Trophoblast cell (in vitro differentiated cells and primary cell): Measurements from ENCODE around the gene TMEM225.

Experiments used
- DNase-seq, 2 donors: peaks; one replicate each; pipeline ENCODE4 v3.0.0-alpha.2; 2016
- H2AFZ ChIP-seq: 2 replicates; pipeline ENCODE4 v1.6.1; 2013; ENCODE audit warnings: low read length, moderate library complexity, mild to moderate bottlenecking; ENCODE audit not compliant: insufficient read depth, poor library complexity
- H2AK5ac ChIP-seq: 2 replicates; pipeline ENCODE4 v1.6.1; 2013; ENCODE audit warnings: mild to moderate bottlenecking, low read length
- H2BK120ac ChIP-seq: 2 replicates; pipeline ENCODE4 v1.6.1; 2013; ENCODE audit warnings: low read length, mild to moderate bottlenecking, moderate library complexity; ENCODE audit not compliant: insufficient read depth, poor library complexity
- H2BK12ac ChIP-seq: 2 replicates; pipeline ENCODE4 v1.6.1; 2013; ENCODE audit warnings: mild to moderate bottlenecking, low read length, moderate library complexity
- H2BK5ac ChIP-seq: 2 replicates; pipeline ENCODE4 v1.6.1; 2013; ENCODE audit warnings: low read length, low read depth, moderate library complexity, mild to moderate bottlenecking; ENCODE audit not compliant: poor library complexity
- H3K14ac ChIP-seq: 2 replicates; pipeline ENCODE4 v1.6.1; 2013; ENCODE audit warnings: mild to moderate bottlenecking, low read length
- H3K18ac ChIP-seq: 2 replicates; pipeline ENCODE4 v1.6.1; 2013; ENCODE audit warnings: mild to moderate bottlenecking, low read length
- H3K23ac ChIP-seq: 2 replicates; pipeline ENCODE4 v1.6.1; 2013; ENCODE audit warnings: low read length
- H3K27ac ChIP-seq: 2 replicates; pipeline ENCODE4 v1.5.1; 2013; ENCODE audit warnings: low read depth, mild to moderate bottlenecking, inconsistent platforms, low read length, moderate library complexity
- H3K27me3 ChIP-seq: 2 replicates; pipeline ENCODE4 v1.6.1; 2013; ENCODE audit warnings: inconsistent platforms, mild to moderate bottlenecking, low read length, moderate library complexity; ENCODE audit not compliant: insufficient read depth
- H3K36me3 ChIP-seq, 2 experiments: 1 replicate in 1 of 2; 2 replicates in 1 of 2; pipeline ENCODE4 v1.6.1; 2013; ENCODE audit warnings: low read length in 2 of 2, mild to moderate bottlenecking in 2 of 2, moderate library complexity in 1 of 2; ENCODE audit not compliant: insufficient read depth in 2 of 2, control insufficient read depth in 1 of 2
- H3K4ac ChIP-seq: 2 replicates; pipeline ENCODE4 v1.6.1; 2013; ENCODE audit warnings: low read depth, mild to moderate bottlenecking, low read length, moderate library complexity
- H3K4me1 ChIP-seq, 2 experiments: 1 replicate in 1 of 2; 2 replicates in 1 of 2; pipeline ENCODE4 v1.6.1; 2013; ENCODE audit warnings: low read length in 2 of 2, mild to moderate bottlenecking in 2 of 2, moderate library complexity in 1 of 2; ENCODE audit not compliant: insufficient read depth in 2 of 2, control insufficient read depth in 1 of 2
- H3K4me2 ChIP-seq: 2 replicates; pipeline ENCODE4 v1.6.1; 2013; ENCODE audit warnings: inconsistent platforms, mild to moderate bottlenecking, low read length, moderate library complexity
- H3K4me3 ChIP-seq: 2 replicates; pipeline ENCODE4 v1.5.1; 2013; ENCODE audit warnings: mild to moderate bottlenecking, low read depth, low read length, inconsistent platforms
- H3K79me1 ChIP-seq: one replicate; pipeline ENCODE4 v1.6.1; 2013; ENCODE audit warnings: low read length
- H3K79me2 ChIP-seq: 2 replicates; pipeline ENCODE4 v1.6.1; 2013; ENCODE audit warnings: low read length, mild to moderate bottlenecking; ENCODE audit not compliant: control insufficient read depth, insufficient read depth, poor library complexity
- H3K9ac ChIP-seq: 2 replicates; pipeline ENCODE4 v1.6.1; 2013; ENCODE audit warnings: mild to moderate bottlenecking, low read length
- H3K9me3 ChIP-seq: 2 replicates; pipeline ENCODE4 v1.6.1; 2013; ENCODE audit warnings: low read depth, mild to moderate bottlenecking, control low read depth, inconsistent platforms, low read length; ENCODE audit not compliant: insufficient read depth
- H4K12ac ChIP-seq: 2 replicates; pipeline ENCODE4 v1.6.1; 2013; ENCODE audit warnings: low read depth, mild to moderate bottlenecking, low read length, moderate library complexity
- H4K8ac ChIP-seq: 2 replicates; pipeline ENCODE4 v1.6.1; 2013; ENCODE audit warnings: low read depth, mild to moderate bottlenecking, low read length, moderate library complexity
- H4K91ac ChIP-seq: one replicate; pipeline ENCODE4 v1.6.1; 2013; ENCODE audit warnings: low read depth, mild to moderate bottlenecking, low read length, moderate library complexity
- WGBS: extraction: QIAGEN DNeasy Blood & Tissue Kit; methylation state at CpG from one replicate; pipeline ENCODE4 v1.1.7; 2013; ENCODE audit warnings: missing lambda C conversion rate; ENCODE audit not compliant: insufficient read length, insufficient coverage; ENCODE audit errors: extremely low coverage; 5-methylcytosine and 5-hydroxymethylcytosine counted together

Gene TMEM225

DNA sequence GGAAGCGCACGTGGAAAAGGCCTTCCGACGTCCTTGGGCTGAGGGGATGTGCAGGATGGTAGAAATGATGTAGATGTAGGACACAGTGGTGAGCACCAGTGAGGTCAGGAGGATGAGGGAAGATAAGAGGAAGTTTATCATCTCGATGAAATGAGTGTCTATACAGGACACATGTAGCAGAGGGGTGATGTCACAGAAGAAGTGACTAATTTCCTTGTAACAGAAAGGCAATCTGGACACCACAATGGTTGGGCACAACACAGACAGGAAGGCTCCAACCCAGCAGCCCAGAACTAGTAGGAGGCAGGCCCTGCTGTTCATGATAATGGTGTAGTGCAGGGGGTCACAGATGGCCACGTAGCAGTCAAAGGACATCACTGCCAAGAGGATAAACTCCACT lies 44.3 kb downstream of the TMEM225 start:
- Histone ChIP-seq H3K79me2 (no peaks in the 10 kb centered on the region), H3K36me3 (no peaks in the 10 kb centered on the region), H2BK5ac (no peak overlapping the region), H3K79me1 (no peaks in the 10 kb centered on the region), H3K9me3 (no peaks in the 10 kb centered on the region), H3K23ac (no peak overlapping the region), H3K18ac (no peak overlapping the region), H2AFZ (no peak overlapping the region), H4K8ac (no peak overlapping the region), H3K14ac (no peak overlapping the region), H3K4me1 (no peaks in the 10 kb centered on the region), H2BK120ac (no peak overlapping the region), H2BK12ac (no peak overlapping the region), H4K91ac (no peak overlapping the region), H3K4me2 (no peak overlapping the region), H2AK5ac (no peak overlapping the region), H3K4me3 (no peak overlapping the region), H4K12ac (no peak overlapping the region), H3K27me3 (no peaks in the 10 kb centered on the region), H3K27ac (no peak overlapping the region), H3K9ac (no peak overlapping the region), H3K4ac (no peak overlapping the region)
- no CpG with 5 or more reads among the region's 6 CpGs for WGBS
- DNase-seq, result no peak

DNA sequence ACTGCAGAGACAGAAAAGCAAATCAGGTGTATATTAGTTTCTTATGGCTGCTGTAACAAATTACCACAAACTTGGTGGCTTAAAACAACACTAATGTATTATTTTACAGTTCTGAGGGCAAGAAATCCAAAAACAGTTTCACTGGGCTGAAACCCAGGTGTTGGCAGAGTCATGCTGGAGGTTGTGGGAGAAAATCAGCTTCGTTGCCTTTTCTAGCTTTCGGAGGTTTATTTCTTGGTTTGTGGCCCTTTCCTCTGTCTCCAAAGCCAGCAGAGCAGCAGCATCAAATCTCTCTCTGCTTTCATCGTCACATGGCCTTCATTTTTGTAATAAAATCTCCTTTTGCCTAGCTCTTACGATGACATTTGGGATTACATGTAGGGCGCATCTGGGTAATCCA lies 46.3 kb downstream of the TMEM225 start:
- Histone ChIP-seq H3K36me3 (no peaks in the 10 kb centered on the region), H3K18ac (no peak overlapping the region), H2BK5ac (no peak overlapping the region), H4K8ac (no peak overlapping the region), H3K23ac (no peak overlapping the region), H3K14ac (no peak overlapping the region), H3K79me2 (no peaks in the 10 kb centered on the region), H3K79me1 (no peaks in the 10 kb centered on the region), H3K27me3 (no peaks in the 10 kb centered on the region), H3K4ac (no peak overlapping the region), H3K4me3 (no peak overlapping the region), H4K12ac (no peak overlapping the region), H3K4me2 (no peak overlapping the region), H3K4me1 (no peaks in the 10 kb centered on the region), H2BK120ac (no peak overlapping the region), H3K9ac (no peak overlapping the region), H4K91ac (no peak overlapping the region), H3K9me3 (no peaks in the 10 kb centered on the region), H3K27ac (no peak overlapping the region), H2BK12ac (no peak overlapping the region), H2AK5ac (no peak overlapping the region), H2AFZ (no peak overlapping the region)
- WGBS, result no CpG with 5 or more reads among the region's 5 CpGs
- no peak for DNase-seq

- no peak overlapping the region for H3K4ac ChIP-seq
Measured at GRCh38 chr11:123838659-123839058, 46.8 kb downstream of the TMEM225 start.

GRCh38 chr11:123838199-123838598 lies 47.3 kb downstream of the TMEM225 start:
- no CpG with 5 or more reads among the region's 3 CpGs for WGBS
- no peak overlapping the region for H3K4me2 ChIP-seq

More at GRCh38 chr11:123838659-123839058, 46.8 kb downstream of the TMEM225 start:
- Histone ChIP-seq H3K4me2 (no peak overlapping the region), H2AK5ac (no peak overlapping the region), H4K8ac (no peak overlapping the region), H3K23ac (no peak overlapping the region), H3K27me3 (no peaks in the 10 kb centered on the region), H2BK120ac (no peak overlapping the region), H3K27ac (no peak overlapping the region), H2BK5ac (no peak overlapping the region), H3K79me1 (no peaks in the 10 kb centered on the region), H3K36me3 (no peaks in the 10 kb centered on the region), H4K12ac (no peak overlapping the region), H3K9ac (no peak overlapping the region), H3K18ac (no peak overlapping the region), H2BK12ac (no peak overlapping the region), H3K79me2 (no peaks in the 10 kb centered on the region), H3K9me3 (no peaks in the 10 kb centered on the region), H3K4me1 (no peaks in the 10 kb centered on the region), H4K91ac (no peak overlapping the region), H2AFZ (no peak overlapping the region), H3K4me3 (no peak overlapping the region), H3K14ac (no peak overlapping the region)
- DNase-seq, result peak in 1 of 2 donors; percentile 3
- WGBS, result no CpG with 5 or more reads among the region's 1 CpG

More at GRCh38 chr11:123838199-123838598, 47.3 kb downstream of the TMEM225 start:
- Histone ChIP-seq H2AK5ac (no peak overlapping the region), H2BK12ac (no peak overlapping the region), H3K14ac (no peak overlapping the region), H3K9ac (no peak overlapping the region), H3K36me3 (no peaks in the 10 kb centered on the region), H3K4me1 (no peaks in the 10 kb centered on the region), H3K27ac (no peak overlapping the region), H3K18ac (no peak overlapping the region), H3K23ac (no peak overlapping the region), H2AFZ (no peak overlapping the region), H2BK5ac (no peak overlapping the region), H3K79me2 (no peaks in the 10 kb centered on the region), H3K27me3 (no peaks in the 10 kb centered on the region), H3K4ac (no peak overlapping the region), H3K4me3 (no peak overlapping the region), H4K12ac (no peak overlapping the region), H2BK120ac (no peak overlapping the region), H3K9me3 (no peaks in the 10 kb centered on the region), H4K91ac (no peak overlapping the region), H3K79me1 (no peaks in the 10 kb centered on the region), H4K8ac (no peak overlapping the region)
- DNase-seq, result peak in 1 of 2 donors; percentile 31
